ENCODE results near the gene TTC28. TPM values are rescaled to one million over a fixed set of nuclear protein-coding genes. Genes with fewer than 3 reads are reported as not detected.
A peak's percentile ranks its signal among the peaks of the same experiment; 100 is the strongest.

TTC28 gene
- total RNA-seq, 4 donors from 2014 or later: 35.6 to 42.6 (median 36.9) TPM

- Histone ChIP-seq H3K9me3 (no peaks in the 10 kb centered on the region), H3K36me3 (peaks cover 3 to 34% (median 24%) of the 10 kb centered on the region in 4 donors), H3K4me1 (peaks cover 9 to 25% (median 19%) of the 10 kb centered on the region in 4 donors), H3K27me3 (no peaks in the 10 kb centered on the region), H3K27ac (replicated peaks in 1 of 4) (no peak overlapping the region), H3K4me3 (no peak overlapping the region)
- 73% methylated on average over 6 of the region's 7 CpGs for WGBS
- intact Hi-C loops (cut with DNase I): no loop called here
- no peak for DNase-seq (ENCODE audit: extremely low spot score)
- TF ChIP-seq, protein P1, sequence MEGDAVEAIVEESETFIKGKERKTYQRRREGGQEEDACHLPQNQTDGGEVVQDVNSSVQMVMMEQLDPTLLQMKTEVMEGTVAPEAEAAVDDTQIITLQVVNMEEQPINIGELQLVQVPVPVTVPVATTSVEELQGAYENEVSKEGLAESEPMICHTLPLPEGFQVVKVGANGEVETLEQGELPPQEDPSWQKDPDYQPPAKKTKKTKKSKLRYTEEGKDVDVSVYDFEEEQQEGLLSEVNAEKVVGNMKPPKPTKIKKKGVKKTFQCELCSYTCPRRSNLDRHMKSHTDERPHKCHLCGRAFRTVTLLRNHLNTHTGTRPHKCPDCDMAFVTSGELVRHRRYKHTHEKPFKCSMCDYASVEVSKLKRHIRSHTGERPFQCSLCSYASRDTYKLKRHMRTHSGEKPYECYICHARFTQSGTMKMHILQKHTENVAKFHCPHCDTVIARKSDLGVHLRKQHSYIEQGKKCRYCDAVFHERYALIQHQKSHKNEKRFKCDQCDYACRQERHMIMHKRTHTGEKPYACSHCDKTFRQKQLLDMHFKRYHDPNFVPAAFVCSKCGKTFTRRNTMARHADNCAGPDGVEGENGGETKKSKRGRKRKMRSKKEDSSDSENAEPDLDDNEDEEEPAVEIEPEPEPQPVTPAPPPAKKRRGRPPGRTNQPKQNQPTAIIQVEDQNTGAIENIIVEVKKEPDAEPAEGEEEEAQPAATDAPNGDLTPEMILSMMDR (IDR thresholded peaks at IDR 0.05): no peak
- no peak for TF ChIP-seq POLR2A (IDR thresholded peaks at IDR 0.05; ENCODE audit: low read depth)
Observed at GRCh38 chr22:28012832-28013460, 666.7 kb downstream of the TTC28 start.

DNA sequence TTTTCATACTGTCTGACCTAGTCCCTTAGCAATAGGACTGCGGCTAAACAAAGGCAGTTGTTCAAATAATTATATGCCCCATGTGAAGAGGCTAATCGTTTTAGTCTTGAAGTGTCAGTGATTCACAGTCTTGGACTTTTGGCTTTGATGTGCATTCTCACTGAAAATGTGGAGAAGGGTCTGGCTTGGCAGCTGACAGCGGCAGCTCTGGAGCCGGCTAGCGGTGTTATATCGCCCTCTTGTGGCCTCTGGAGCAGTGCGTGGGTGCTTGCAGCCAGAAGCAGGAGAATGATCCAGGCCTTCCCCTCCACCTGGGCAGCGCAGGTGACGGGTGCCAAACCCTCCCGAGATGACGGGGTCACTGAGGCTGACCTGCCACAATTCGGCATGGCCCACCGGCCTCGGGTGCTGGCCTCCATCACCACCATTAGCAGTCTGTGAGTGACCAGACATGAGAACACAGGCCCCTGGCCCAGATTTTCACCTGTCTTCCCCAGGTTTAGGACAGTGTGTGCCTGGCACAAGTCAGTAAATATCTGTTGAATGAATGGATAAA lies 670.3 kb downstream of the TTC28 start:
- Histone ChIP-seq H3K36me3 (peaks cover 3 to 36% (median 24%) of the 10 kb centered on the region in 4 donors), H3K27ac (replicated peaks in 1 of 4) (peak overlapping the region; percentile 57 to 71 (median 60)), H3K9me3 (no peaks in the 10 kb centered on the region), H3K4me3 (no peak overlapping the region), H3K27me3 (no peaks in the 10 kb centered on the region), H3K4me1 (peaks cover 24 to 47% (median 46%) of the 10 kb centered on the region in 4 donors)
- intact Hi-C loops (cut with DNase I): loop anchor here (2.0 to 5.0 kb wide), 2 partner anchors 123 to 1252 kb away; no protein-coding TSS in a partner anchor
- WGBS: 20% methylated on average over 2 of the region's 14 CpGs
- TF ChIP-seq, protein P1 (IDR thresholded peaks at IDR 0.05): peak in 2 of 3 experiments; percentile 96
- TF ChIP-seq POLR2A (IDR thresholded peaks at IDR 0.05; ENCODE audit: low read depth) (no peak), POLR2AphosphoS5 (IDR thresholded peaks at IDR 0.05) (peak; percentile 51 to 53), EP300 (IDR thresholded peaks at IDR 0.05) (no peak)
- DNase-seq (ENCODE audit: extremely low spot score): no peak

DNA sequence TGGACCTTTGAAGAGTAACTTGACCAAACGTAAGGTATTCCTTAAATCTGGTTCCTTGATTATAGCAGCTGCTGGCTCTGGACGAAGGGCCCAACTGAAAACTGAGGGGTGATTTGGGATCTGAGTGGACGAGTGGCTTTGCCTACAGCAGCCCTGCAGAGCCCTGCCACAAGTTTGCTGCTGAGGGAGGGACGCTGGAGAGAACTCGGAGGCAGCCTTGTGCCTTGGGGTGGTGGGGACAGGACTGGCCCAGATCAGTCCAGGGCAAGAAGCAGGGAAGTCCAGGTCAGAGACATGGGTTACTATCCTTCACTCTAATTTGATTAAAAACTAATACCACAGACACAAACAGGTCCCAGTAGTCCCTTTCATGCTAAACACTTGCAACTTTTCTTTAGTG lies 671.0 kb downstream of the TTC28 start:
- no peaks in the 10 kb centered on the region for H3K27me3 ChIP-seq
- H3K9me3 ChIP-seq: no peaks in the 10 kb centered on the region
- H3K27ac ChIP-seq (replicated peaks in 1 of 4): peak overlapping the region; percentile 57 to 71 (median 60)
- 76% methylated on average over 4 of the region's 5 CpGs for WGBS
- DNase-seq (ENCODE audit: extremely low spot score): no peak
- intact Hi-C loops (cut with DNase I): loop anchor here (2.0 to 5.0 kb wide), 2 partner anchors 122 to 1251 kb away; no protein-coding TSS in a partner anchor
- TF ChIP-seq EP300 (IDR thresholded peaks at IDR 0.05) (no peak), POLR2AphosphoS5 (IDR thresholded peaks at IDR 0.05) (no peak), POLR2A (IDR thresholded peaks at IDR 0.05; ENCODE audit: low read depth) (no peak)
- TF ChIP-seq, protein P1 (IDR thresholded peaks at IDR 0.05): no peak
- no peak overlapping the region for H3K4me3 ChIP-seq
- peaks cover 24 to 47% (median 46%) of the 10 kb centered on the region in 4 donors for H3K4me1 ChIP-seq
- H3K36me3 ChIP-seq: peaks cover 3 to 34% (median 17%) of the 10 kb centered on the region in 4 donors

- intact Hi-C loops (cut with DNase I): loop anchor here (2.0 to 5.0 kb wide), 2 partner anchors 121 to 1251 kb away; no protein-coding TSS in a partner anchor
- WGBS: 75% methylated on average over 4 of the region's 4 CpGs
- peaks cover 24 to 49% (median 47%) of the 10 kb centered on the region in 4 donors for H3K4me1 ChIP-seq
- no peak for TF ChIP-seq EP300 (IDR thresholded peaks at IDR 0.05)
- TF ChIP-seq POLR2A (IDR thresholded peaks at IDR 0.05; ENCODE audit: low read depth): no peak
- TF ChIP-seq, protein P1 (IDR thresholded peaks at IDR 0.05): no peak
- TF ChIP-seq POLR2AphosphoS5 (IDR thresholded peaks at IDR 0.05): no peak
- peak overlapping the region; percentile 57 to 71 (median 60) for H3K27ac ChIP-seq (replicated peaks in 1 of 4)
- no peaks in the 10 kb centered on the region for H3K27me3 ChIP-seq
- peaks cover 0 to 28% (median 11%) of the 10 kb centered on the region in 4 donors for H3K36me3 ChIP-seq
- H3K9me3 ChIP-seq: no peaks in the 10 kb centered on the region
- DNase-seq (ENCODE audit: extremely low spot score): no peak
- H3K4me3 ChIP-seq: no peak overlapping the region
Observed at GRCh38 chr22:28008056-28008455, 671.6 kb downstream of the TTC28 start.

Measured in esophagus muscularis mucosa (tissue), 4 donors.